T follicular helper cell (primary cell): Measurements from ENCODE around the gene B3GNT9.

Source experiments
- DNase-seq: peaks from one replicate; pipeline ENCODE4 v3.0.0-alpha.2; 2020; ENCODE audit warnings: low read depth

B3GNT9 gene

DNA sequence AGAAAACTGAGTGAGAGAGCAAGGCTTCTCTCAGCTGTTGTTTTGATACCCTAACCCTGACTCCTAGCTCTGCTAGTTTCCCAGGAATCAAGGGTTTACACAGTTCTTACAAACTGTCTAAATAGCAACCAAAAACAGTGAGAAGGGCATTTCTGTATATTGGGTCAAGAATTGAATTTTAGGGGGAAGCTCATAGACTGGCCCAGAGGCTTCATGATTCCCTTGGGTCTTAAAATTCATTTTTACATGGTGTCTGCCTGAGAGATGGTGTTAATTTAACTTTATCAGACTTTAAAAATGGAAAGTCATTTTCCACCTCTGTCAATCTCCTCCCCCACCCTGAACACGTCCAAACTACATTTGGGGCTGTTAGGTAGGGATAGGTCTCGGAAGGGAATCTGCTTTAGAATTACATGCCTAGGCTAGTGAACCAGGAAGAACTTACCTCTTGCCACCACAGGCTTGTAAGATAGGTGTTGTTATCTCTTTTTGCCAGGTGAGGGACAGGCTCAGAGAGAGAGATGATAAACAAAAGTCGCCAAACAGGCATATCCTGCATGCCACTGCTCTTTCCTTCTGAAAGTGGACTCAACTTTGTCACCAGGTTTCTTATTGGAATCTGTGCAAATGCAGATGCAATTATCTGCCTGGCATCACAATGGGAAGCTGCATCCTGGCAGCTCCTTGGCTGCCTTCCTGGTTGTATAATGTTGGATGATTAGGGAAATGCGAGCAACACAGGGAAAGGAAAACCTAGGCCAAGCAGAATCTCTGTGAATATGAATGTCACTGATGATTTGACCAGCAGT, 38.0 kb downstream of the B3GNT9 start:
- DNase-seq = no peak

- DNase-seq = no peak
Measured at GRCh38 chr16:67111951-67112444, 38.8 kb downstream of the B3GNT9 start.

DNA sequence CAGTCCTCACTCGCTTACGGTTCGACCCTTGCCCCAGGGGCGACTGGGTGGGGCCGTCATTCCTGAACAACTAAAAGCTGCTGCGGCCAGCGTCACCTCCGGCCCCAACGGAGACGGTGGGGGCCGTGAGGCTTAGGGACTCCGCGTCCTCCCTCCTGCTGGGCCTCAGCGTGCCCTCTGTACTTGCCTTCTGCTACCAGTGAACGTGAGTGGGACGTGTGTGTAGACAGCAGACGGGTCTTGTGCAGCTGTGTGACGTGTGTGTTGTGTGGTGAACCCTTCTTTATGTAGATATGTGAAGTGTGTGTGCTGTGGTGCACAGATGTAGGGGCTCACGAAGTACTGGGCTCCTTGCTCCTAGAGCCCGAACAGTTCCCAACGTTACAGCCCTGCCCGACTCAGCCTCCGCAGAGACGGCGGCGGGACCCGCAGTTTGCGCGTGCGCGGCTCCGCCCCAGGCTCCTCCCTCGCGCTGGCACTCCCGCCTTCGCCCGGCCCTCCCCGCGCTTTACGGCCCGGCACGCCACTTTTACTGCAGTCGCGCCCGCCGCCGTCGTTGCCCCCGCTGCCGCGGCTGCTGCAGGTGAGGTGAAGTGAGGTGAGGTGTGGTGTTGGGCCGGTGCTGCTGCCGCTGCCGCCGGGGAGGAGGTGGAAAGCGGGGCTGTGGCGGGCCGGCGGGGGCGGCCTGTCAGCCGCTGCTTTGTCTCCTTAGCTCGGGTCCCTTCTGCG, 41.2 kb downstream of the B3GNT9 start, which contains the start of gene PHAF1:
Gene PHAF1, plus strand, starts transcription at position 535 of the 729 bp plus-strand sequence. CDS start 235 bp downstream, outside the sequence.
- peak; percentile 95 for DNase-seq

DNA sequence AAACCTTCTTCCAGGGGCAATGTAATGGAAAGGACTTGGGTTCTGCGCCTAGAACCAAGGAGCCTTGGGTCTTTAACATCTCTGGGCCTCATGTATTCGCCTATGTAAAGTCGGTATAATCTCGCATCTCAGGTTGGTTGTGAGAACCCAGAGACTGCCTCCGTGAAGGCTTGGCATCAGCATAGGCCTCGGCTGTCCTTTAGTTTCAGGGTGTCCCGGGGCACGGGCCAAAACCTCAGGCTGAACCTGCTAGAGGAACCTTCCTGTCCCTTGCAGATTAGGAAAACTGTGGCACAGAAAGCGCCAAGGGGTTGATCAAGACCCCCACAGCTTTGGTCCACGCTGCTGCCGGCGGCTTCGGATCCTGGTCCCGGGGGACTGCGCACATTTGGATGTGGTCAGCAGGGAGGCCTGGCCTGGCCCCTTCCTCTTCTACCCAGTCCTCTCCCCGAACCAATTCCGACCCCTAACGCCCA, 41.8 kb downstream of the B3GNT9 start:
- DNase-seq = no peak

GRCh38 chr16:67108489-67108888, 42.3 kb downstream of the B3GNT9 start:
- DNase-seq = no peak

DNA sequence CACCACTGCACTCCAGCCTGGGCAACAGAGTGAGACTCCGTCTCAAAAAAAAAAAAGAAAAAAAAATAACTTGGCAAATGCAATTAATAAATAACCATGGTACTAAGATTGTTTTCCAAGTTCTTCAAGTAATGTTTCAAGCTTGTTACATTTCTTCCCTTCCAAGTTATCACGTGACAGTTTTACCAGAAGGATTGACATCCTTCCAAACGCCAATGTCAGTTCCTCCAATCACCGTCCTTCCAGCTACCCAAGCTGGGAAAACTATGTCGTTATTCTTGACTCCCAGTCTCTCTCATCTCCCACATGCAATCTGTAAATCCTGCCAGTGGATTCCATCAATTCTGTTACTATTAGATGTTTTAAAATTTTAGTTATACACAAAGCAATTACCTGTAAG, 44.9 kb downstream of the B3GNT9 start:
- DNase-seq = no peak

- no peak for DNase-seq
Measured at GRCh38 chr16:67105246-67105645, 45.6 kb downstream of the B3GNT9 start.

DNA sequence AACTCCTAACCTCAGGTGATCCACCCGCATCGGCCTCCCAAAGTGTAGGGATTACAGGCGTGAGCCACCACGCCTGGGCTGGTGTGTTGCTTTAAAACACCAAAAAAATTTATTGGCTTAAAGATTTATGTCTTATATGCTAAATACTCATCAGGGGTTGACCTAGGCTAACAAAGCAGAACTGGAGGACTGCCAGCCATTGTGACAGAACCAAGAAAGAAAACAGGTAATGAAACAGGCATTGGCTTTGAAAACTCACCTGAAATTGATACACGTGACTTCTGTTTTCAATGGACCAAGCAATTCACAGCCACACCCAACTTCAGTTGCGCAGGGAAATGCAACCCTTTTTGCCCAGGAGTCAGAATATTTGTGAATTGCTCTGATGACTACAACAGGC, 46.0 kb downstream of the B3GNT9 start:
- DNase-seq = no peak

GRCh38 chr16:67104061-67104460, 46.7 kb downstream of the B3GNT9 start:
- no peak for DNase-seq

DNA sequence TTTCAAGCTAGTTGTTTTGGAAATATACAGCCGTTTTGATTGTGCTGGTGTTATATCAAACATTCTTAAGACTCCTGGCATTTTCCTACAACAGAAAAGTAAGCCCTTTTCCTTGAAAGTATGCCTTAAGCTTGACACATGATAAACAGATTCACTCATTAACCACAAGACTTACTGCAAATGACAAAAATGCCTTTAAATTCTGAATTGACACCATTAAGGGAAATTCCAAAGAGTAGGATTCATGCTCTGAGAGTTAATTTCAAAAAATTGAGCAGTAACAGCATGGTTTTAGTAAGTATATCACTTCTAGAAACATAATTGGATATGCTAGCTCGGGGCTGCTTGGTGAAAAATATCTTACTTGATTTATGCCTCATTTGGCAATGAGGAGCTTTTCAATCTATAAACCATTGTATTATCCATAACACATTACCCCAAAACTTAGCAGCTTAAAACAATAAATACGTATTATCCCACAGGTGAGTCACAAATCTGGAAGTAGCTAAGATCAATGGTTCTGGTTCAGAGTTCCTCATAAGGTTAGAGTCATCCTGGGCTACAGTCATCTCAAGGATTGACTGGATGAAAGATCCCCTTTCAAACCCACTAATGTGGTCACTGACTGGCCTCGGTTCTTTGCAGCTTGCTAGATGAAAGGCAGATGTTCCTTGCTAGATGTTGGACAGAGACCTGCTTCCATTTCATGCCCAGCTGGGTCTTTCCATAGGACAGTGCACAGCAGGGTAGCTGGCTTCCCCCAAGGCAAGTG, 49.3 kb downstream of the B3GNT9 start:
- DNase-seq = no peak

DNA sequence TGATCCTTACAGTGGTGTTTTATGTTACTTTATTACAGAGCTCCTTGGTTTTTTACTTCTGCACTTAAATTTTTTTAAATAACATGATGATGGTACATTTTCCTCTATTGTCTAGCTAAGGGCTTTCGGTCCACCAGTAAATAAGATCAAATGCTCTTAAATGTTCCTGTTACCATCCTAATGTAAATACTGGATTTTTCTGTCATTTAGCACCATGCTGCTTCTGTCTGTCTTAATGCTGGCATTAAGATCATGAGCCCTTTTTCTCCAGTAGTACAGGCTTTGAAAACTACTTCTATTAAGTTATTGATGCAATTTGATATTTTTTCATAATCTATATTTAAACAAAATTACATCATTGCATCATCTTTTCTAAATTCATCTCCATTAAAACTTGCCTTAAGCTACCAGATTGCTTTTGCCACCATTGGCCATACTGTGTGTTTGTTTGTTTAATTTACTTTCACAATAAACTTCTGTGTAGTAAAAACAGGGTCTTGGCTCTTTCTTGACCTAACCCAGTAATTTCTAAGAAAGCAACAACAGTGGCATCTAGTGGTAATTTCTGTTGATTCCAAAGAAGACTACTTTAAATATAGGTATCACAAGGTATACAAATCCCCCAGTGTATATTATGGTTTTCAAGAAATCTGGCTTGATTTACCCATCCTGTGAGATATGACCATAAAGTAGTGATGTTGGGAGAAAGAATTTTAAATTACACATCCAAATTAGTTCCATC, 50.1 kb downstream of the B3GNT9 start:
- DNase-seq = no peak

DNA sequence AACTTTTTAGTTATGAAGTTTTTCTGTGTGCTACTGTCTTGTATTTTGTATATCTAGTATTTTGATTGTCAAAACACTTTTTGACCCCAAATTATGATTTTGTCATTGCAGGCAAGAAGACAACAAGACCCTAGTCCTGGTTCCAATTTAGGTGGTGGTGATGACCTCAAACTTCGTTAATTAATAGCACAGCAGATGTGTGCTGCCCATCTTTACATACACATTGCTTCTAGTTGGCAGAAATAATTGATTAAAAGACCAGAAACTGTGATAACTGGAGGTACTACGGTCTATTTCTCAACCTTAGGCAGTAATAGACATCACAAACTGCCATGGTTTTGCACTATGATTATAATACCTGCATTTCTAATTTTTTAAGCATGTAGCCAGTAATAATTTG, 52.2 kb downstream of the B3GNT9 start:
- DNase-seq = no peak
